GM21825 (cell line): ENCODE results near the gene CADM2.
A peak's percentile ranks its signal among the peaks of the same experiment; 100 is the strongest.

Experiments used
- ATAC-seq: cut with Tn5 transposase; IDR thresholded peaks from one replicate; pipeline ENCODE4 v1.9.1; 2021; ENCODE audit warnings: mild to moderate bottlenecking, moderate library complexity; ENCODE audit not compliant: unreplicated experiment

The CADM2 gene

DNA sequence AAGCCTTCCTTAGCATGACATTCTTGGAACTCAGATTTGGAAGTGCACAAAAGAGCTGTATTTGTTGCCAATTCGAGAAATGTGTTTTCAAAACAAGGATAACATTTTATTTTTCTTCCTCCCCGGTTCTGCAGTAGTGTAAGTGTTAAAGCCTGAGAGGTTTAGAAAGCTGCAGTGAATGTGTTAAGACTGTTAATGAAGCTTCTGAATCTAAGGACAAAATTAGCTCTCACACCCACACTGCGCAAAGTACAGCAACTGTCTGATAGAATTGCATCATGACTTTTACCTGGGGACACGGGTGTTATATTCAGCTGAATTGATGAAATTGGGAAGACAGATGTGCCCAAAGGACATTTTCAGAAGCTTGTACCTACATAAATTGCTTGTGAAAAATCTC lies 344.4 kb downstream of the CADM2 start:
- no peak for ATAC-seq

DNA sequence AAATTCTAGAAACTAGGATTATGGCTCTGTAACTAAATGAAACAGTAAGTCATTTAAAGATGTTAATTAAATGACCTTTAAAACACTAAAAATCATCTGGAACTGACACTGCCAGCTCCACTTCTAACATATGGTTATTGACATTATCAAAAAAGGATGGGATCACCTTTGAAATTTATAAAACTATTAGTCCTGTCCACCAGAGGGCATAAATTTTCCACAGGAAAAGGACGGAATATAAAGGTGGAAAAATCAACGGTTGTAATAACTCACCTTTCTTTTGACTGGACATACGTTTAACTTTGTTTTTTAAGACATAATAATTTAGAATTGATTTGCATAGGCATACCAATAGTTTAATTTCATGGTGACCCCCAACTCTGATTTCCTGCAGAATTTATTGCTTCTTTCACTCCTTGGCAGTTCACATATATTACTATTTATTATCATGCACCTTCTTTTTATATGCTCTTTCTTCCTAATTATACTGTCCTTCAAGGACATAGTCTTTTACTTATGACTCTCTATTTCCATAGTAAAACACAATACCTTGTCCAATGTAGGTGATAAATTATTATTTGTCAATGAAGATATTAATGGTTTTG lies 345.7 kb downstream of the CADM2 start:
- ATAC-seq: no peak

DNA sequence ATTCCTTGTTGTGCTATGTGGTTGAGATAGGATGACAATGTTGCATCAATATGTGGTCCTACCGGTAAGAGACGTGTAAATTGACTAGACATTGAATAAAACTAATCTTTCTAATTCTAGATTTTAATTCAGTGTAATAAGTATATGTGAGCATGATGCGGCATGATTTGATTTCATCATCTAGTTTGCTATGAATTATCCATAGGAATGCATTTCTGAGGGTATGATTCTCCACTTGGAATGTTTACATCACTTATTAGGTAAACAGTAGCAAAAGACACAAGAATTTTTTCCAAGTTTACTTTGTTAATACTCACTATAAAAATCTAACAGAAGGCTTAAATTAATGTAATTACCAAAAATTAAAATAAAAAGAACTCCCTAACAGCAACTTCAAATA lies 353.5 kb downstream of the CADM2 start:
- no peak for ATAC-seq

DNA sequence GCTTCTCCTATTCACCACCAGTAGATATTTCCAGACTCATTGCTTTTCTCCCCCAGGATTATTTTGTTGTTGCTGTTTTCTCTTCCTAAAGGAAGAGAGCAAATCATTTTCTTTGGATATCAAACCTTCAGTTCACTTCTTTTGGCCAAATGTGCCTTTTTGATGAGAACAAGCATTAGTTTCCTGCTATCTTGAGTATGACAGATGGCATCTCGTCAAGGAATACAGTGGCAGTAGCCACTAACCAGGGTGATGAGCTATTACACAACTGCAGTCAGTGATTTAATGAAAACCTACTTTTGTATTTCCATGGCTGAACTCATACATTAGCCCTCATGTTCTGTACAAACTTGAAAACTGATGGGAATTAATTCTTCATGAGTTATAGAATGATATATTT lies 354.6 kb downstream of the CADM2 start:
- no peak for ATAC-seq

DNA sequence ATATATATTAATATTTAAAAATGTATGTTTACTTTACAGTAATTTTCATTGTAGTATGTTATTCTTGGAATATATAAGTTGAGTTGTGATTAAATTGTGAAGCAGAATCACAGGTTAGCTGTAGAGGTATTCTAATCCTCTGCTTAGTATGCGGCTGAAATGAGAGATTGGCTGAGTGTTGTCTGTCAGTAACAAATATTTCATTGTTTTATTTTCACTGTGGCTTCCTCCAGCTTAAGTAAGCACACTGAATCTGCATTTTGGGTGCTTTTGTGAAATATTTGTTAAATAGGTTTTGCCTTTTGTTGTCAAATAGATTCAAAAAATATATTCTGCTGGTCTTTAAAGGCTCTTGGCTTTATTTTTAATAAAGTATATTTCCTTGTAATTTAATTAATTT lies 357.5 kb downstream of the CADM2 start:
- no peak for ATAC-seq

DNA sequence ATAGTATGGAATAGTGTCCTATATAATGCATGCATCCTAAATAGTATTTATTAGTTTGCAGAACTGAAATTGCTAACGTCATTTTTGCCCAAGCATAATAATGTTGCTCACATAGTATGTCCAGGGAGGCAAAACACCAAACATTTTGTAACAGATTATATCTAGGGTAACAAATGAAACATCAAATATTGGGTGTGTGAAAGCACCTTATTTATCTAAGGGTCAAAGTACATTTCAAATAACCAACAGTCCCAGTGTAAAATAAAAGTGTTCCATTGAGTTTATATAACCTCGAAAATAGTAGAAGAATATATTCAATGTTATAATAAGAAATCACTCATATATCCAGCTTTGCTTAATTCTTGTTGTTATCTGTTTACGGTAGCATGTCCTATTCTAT lies 363.1 kb downstream of the CADM2 start:
- ATAC-seq: no peak

DNA sequence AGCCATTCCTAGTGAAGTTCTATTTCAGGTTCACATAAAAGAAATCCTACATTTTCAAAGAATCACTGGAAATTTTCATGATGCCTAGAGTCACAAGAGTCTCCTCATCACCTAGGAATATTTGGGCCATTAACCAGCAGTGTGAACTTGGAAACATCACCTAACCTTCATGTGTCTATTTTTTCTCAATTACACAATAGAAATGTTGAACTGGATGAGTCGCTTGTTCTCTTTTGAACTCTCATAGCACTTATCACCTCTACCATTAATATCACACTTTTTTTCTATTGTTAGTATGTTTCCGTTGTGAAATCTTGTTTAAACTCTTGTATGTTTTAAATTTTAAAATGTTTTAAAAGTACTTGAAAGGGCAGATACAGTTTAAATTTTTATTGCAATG lies 371.3 kb downstream of the CADM2 start:
- ATAC-seq: no peak

DNA sequence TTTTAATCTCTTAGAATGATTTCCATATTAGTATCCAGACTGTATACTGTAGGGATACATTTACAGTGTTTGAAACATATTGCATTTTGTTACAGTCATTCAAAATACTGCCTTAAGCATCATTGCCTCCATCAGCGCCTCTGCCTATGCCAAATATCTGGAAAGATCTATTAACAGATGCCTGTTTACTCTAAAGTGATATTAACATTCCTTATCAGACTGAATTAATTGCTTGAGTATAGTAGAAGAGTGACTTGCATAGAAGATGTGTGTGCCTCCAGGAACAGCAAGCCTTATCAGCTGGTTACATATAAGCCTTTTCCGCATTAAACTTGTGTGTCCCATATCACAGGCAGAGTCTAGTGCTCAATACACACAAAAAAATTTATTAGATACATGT lies 379.1 kb downstream of the CADM2 start:
- ATAC-seq: no peak

DNA sequence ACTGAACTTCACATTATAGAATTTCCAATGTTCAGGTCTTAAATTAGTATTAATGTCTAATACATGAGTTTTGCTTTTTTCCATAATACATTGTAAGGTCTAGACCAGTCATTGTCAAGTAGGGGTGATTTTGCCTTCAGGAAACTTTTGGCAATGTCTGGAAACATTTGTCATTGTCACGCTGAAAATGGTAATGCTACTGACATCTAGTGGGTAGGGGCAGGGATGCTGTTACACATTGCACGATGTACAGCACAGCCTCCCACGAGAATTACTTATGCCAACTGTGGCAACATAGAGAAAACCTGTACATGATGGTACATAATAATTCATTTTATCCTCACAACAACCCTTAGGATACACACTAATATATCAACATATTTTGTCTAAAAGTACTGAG lies 384.1 kb downstream of the CADM2 start:
- ATAC-seq: no peak

DNA sequence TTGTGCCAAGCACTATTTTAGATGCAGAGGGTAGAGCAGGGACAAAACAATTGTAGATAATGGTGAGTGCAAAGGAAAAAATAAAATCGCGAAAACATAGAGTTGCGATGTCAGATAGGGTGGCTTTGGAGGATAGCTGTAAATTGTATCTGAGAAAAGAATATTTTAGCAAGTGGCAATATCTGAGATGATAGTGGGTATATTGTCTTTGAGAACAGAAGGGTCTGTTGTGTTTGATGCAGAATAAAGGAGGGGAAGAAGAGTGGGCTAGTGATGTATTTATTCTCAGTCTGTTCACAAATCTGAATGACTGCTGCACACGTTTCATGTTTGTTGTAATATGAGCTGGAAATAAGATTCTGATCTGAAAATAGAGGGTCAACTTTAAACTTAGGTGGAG lies 396.8 kb downstream of the CADM2 start:
- no peak for ATAC-seq

DNA sequence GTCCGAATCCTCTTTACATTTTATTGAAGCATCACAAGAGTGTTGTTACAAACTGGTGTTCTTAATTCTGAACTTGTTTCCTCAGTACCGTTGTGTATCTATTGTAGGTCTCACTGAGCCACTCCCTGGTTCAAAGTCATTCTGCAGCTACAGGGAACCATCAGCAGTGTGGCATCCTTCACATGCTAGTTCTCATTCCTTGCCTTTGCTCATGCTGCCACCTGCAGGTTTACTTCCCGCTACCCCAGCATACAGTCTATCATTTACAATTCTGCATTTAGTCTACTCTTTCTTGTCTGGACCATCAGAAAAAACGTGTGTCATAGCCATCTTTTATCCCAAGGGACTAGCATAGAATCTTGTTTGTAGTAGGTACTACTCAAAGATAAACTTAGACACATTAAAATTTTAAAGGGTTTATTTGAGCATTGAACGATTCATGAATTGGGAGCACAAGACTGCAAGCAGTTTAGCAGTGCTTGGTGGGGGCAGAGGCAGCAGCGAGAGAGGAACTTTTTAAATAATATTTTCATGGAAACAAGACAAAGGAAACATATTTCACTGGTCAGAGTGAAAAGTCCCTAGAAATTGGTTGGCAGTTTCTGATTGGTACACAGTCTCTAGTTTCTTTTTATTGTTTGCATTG lies 402.1 kb downstream of the CADM2 start:
- peak; percentile 65 for ATAC-seq

DNA sequence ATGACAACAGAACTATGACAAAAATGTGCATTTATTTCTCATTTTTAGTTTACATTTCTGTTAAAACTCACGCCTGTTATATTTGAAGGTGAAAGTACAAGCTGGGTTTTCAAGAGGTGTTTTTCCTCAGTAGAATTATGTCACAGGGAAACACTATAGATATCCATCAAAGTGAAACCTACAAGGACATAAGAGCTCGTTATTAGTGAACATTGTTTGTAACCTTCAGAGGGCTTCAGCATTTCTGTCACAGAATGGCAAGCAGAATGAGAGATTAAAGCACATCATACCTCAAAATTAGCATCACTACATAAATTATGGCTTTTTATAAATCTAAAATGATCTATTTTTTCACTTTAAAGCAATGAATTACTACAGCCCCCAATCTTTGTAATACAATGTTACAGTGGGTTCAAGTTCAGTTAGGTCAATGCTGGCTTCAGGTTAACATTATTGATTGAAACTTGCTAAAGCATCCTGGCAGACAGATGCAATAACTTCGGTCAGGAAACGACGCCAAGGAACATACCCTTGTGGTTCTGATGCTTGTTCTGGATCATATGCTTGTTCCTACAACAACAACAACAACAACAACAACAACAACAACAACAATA lies 405.6 kb downstream of the CADM2 start:
- ATAC-seq: no peak

DNA sequence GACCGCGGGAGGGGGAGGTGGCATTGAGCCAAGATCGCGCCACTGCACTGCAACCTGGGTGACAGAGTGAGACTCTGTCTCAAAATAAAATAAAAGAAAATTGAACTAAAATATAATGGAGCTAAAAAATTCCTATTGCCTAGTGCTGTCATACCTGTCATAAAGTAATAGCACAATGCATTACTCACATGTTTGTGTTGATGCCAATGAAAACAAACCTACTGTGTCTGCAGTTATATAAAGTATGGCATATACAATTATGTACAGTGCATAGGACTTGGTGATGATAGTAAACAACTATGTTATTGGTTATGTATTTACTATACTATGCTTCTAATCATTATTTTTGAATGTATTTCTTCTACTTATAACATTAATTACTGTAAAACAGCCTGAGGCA lies 411.6 kb downstream of the CADM2 start:
- ATAC-seq: no peak

DNA sequence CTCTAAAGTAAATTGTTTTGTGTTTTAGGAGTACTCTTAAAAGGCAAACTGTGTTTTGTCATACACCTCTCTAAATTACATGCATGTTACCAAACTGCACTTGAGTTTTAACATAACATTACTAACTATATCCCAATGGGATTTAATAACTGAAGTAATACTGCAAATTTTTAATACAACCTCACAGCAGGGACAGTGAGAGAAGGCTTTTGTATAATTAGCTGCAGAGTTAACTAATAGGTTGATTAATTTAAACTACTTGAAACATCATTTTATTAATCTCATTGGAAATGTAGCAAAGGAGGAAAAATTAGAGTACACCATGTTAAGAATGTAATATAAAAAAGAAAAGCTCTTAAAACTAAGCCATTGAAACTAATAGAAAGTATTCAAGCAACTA lies 417.3 kb downstream of the CADM2 start:
- ATAC-seq: no peak

DNA sequence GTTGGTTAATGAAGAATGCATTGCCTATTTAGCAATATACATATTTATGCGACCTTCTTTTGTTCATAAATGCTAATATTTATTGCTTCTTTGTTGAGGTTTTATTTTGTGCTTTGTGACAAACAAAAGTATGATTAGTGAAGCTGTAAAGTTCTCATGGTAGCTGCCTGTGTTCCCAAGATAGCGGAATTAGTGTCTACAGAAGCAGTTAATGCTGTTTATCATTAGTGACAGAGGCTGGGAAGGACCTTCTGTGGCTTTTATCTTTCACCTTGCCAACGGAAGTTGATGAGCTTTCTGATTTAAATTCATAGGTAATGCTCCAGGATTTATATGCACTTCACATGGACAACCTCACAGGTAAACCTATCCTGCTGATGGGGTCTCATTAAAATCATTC lies 418.3 kb downstream of the CADM2 start:
- no peak for ATAC-seq

DNA sequence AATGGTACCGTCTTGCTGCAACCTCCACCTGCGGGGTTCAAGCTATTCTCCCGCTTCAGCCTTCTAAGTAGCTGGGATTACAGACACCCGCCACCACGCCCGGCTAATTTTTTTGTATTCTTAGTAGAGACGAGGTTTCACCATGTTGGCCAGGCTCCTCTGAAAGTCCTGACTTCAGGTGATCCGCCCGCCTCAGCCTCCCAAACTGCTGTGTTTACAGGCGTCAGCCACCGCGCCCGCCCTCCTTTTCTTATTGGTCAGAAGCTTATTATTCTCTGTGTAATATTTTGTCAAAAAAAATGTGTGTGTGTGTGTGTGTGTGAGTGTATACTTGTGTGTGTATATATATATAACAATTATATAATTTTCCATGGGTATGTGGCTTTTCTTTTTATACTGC lies 425.6 kb downstream of the CADM2 start:
- no peak for ATAC-seq

DNA sequence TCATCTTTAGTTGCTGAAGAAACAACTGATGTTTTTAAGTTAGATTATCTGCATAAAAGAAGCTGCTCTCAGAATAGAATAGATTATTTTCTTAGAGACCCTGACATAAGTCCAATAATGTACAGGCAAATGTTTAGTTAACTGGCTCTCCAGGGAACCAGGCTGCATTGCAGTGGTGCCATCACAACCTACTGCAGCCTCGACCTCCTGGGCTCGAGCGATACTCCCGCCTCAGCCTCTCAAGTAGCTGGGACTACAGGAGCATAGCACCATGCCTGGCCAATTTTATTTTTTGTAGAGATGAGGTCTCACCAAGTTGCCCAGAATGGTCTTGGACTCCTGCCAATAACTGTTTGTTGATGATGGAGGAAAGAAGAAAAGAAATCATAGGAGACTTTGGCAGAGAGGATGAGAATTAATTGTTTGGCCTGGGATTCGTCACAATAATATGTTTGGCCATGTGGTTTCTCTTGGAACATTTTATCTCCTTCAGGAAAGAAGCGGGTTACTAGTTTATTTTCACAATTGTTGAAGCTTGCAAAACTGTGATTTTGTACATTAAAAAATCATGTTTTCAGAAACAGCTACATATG lies 429.2 kb downstream of the CADM2 start:
- ATAC-seq: no peak

DNA sequence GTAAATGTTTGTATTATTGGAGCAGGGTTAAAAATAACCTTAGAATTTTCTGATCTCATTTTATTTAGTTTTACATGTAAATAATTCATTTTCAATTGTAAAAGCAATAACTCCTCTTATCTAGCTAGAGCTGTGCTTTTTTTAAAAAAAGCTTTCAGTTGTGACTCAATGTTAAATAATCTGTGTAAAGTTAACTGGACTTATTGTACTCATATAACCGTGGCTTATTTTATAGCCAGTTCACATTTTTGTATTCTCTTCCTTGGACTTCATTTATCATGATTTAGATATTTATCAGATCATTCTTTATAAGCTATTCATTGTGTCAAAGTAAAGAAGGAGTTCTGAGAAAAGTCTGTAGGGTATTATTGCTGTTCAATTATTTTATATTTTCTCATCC lies 435.6 kb downstream of the CADM2 start:
- ATAC-seq: no peak

DNA sequence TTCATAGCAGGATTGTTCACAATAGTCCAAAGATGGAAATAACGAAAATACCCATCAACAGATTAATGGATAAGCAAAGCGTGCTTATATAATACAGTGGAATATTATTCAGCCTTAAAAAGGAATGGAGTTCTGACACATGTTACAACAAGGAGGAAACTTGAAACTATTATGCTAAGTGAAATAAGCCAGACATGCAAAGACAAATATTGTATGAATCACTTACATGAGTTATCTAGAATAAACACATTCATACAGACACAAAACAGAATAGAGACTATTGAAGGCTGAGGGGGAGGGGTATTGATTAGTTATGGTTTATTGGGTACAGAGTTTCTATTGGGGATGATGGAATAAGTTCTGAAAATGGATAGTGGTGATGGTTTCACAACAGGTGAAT lies 438.6 kb downstream of the CADM2 start:
- ATAC-seq: no peak

DNA sequence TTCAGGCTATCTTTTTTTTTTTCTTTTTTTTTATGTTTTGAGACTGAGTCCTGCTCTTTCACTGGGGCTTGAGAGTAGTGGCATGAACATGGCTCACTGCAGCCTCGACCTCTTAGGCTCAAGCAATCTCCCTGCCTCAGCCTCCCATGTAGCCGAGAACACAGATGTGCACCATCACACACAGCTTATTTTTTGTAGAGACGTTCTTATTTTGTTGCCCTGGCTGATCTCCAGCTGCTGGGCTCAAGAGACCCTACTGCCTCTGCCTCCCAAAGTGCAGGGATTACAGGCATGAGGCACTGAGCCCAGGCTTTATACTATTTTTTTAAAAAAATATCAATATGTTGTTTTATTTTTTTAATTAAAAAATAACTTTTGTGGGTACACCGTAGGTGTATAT lies 467.3 kb downstream of the CADM2 start:
- ATAC-seq: no peak

DNA sequence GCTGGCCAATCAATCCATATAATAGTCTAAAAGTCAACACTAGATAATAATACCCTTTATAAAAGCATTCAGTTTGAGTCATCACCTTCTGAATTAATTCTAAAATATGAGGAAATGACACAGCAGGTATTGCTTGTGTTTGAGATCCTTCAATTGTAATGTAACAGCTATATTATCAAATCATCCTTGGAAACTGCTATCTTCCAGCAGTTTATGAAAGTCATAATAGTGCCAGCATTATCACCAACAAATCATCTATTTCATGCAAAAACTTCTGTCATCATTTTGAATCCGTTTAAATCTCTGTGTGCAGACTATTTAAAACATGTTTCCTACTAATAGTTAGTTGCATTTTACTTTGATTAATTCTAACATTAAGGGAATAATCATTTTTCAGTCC lies 468.7 kb downstream of the CADM2 start:
- no peak for ATAC-seq

DNA sequence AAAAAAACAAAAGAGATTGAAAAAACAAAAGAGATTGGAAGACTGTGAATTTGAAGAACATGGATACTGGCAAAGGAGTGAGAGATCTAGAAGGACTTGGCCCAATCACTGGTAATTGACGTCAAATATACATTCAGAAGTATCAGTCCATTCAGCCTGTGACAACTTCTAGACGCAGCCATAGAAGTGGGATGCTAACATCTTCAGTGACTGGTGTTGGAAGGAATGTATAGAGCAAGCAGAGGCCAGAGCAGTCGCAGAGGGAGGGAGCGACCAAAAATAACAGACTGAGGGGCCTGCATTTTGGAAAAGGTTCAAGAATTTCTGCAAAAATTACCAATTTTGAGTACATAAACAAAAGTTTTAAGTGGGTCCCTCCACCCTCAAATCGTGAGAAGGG lies 473.3 kb downstream of the CADM2 start:
- ATAC-seq: no peak
